ENCODE results near the gene GPSM3. TPM values are rescaled to one million over a fixed set of nuclear protein-coding genes. Genes with fewer than 3 reads are reported as not detected.

The GPSM3 gene
- total and polyA plus RNA-seq, 2 experiments from 2014 or later = 4.7 to 5.9 TPM

- DNase-seq (ENCODE audit: low spot score) (no peak), ATAC-seq (no peak)
- H3K27me3 ChIP-seq (ENCODE audit: insufficient read depth) = no peaks in the 10 kb centered on the region
- peaks cover 4% of the 10 kb centered on the region; the same call in 1 of the 2 replicates for H3F3A ChIP-seq (replicated peaks; ENCODE audit: low read depth)
- no peak overlapping the region for H3K4me3 ChIP-seq
- no peak overlapping the region for H3K4me2 ChIP-seq
- Mint-ChIP-seq H3K4me3 (no peak overlapping the region), H3K36me3 (ENCODE audit: low read depth) (no peaks in the 10 kb centered on the region), H3K9me3 (peaks cover 3% of the 10 kb centered on the region; the same call in 2 of the 3 replicates), H3K27me3 (ENCODE audit: insufficient read depth, low read depth, poor library complexity) (no peaks in the 10 kb centered on the region), H3K4me1 (peaks cover 3% of the 10 kb centered on the region; the same call in 2 of the 3 replicates), H3K27ac (no peak overlapping the region)
- H3K4me1 ChIP-seq (ENCODE audit: insufficient read depth) = peaks cover 6% of the 10 kb centered on the region; the same call in 1 of the 2 replicates
- TF ChIP-seq CREB1 (CRISPR knock-in tag; IDR thresholded peaks at IDR 0.05; ENCODE audit: low read depth) = no peak
- no peak for TF ChIP-seq ETS1 (IDR thresholded peaks at IDR 0.05)
- no peak for TF ChIP-seq POLR2AphosphoS5 (IDR thresholded peaks at IDR 0.05; ENCODE audit: low read depth)
- TF ChIP-seq EZH2 (IDR thresholded peaks at IDR 0.05; ENCODE audit: low read depth, unreplicated experiment) = no peak
- no peaks in the 10 kb centered on the region for H3K9me2 ChIP-seq (ENCODE audit: insufficient read depth)
- no peak overlapping the region for H2AFZ ChIP-seq
- H3K27ac ChIP-seq (ENCODE audit: low read depth) = no peak overlapping the region
- no peaks in the 10 kb centered on the region for H4K20me1 ChIP-seq (replicated peaks; ENCODE audit: insufficient read depth)
- H3K36me3 ChIP-seq (ENCODE audit: insufficient read depth) = no peaks in the 10 kb centered on the region
- no peaks in the 10 kb centered on the region for H3K79me2 ChIP-seq (replicated peaks; ENCODE audit: insufficient read depth)
These were observed 9.7 kb upstream of the GPSM3 start for GRCh38 chr6:32202186-32202585.

- Mint-ChIP-seq H3K27me3 (ENCODE audit: insufficient read depth, low read depth, poor library complexity) (peaks cover 6% of the 10 kb centered on the region), H3K36me3 (ENCODE audit: low read depth) (no peaks in the 10 kb centered on the region), H3K4me3 (no peak overlapping the region), H3K4me1 (peaks cover 11% of the 10 kb centered on the region; the same call in 2 of the 3 replicates), H3K9me3 (no peaks in the 10 kb centered on the region; the same call in 2 of the 3 replicates), H3K27ac (no peak overlapping the region)
- H3K4me2 ChIP-seq = no peak overlapping the region
- H3K79me2 ChIP-seq (replicated peaks; ENCODE audit: insufficient read depth) = no peaks in the 10 kb centered on the region
- ATAC-seq = no peak
- H4K20me1 ChIP-seq (replicated peaks; ENCODE audit: insufficient read depth) = no peaks in the 10 kb centered on the region
- peaks cover 11% of the 10 kb centered on the region; the same call in 1 of the 2 replicates for H3K4me1 ChIP-seq (ENCODE audit: insufficient read depth)
- DNase-seq (ENCODE audit: low spot score) = no peak
- H3K27ac ChIP-seq (ENCODE audit: low read depth) = no peak overlapping the region
- no peaks in the 10 kb centered on the region for H3K36me3 ChIP-seq (ENCODE audit: insufficient read depth)
- no peaks in the 10 kb centered on the region for H3K9me2 ChIP-seq (ENCODE audit: insufficient read depth)
- H3K4me3 ChIP-seq = no peak overlapping the region
- H3F3A ChIP-seq (replicated peaks; ENCODE audit: low read depth) = peaks cover 11% of the 10 kb centered on the region
- no peaks in the 10 kb centered on the region for H3K27me3 ChIP-seq (ENCODE audit: insufficient read depth)
- H2AFZ ChIP-seq = no peak overlapping the region
- TF ChIP-seq JUNB (IDR thresholded peaks at IDR 0.05; ENCODE audit: unreplicated experiment) = no peak
- TF ChIP-seq CTCF (conservative IDR thresholded peaks at IDR 0.05; ENCODE audit: low read depth in 2 of 2) = no peak
- no peak for TF ChIP-seq STAT1 (IDR thresholded peaks at IDR 0.05; ENCODE audit: unreplicated experiment)
- no peak for TF ChIP-seq ZNF114 (CRISPR knock-in tag; IDR thresholded peaks at IDR 0.05)
- no peak for TF ChIP-seq NANOG (IDR thresholded peaks at IDR 0.05; ENCODE audit: borderline replicate concordance)
- no peak for TF ChIP-seq EZH2 (IDR thresholded peaks at IDR 0.05; ENCODE audit: low read depth, unreplicated experiment)
- TF ChIP-seq REST (IDR thresholded peaks at IDR 0.05; ENCODE audit: unreplicated experiment) = no peak
- TF ChIP-seq CREB1 (CRISPR knock-in tag; IDR thresholded peaks at IDR 0.05; ENCODE audit: low read depth) = no peak
- no peak for TF ChIP-seq POLR2AphosphoS5 (IDR thresholded peaks at IDR 0.05; ENCODE audit: low read depth)
- no peak for TF ChIP-seq ETS1 (IDR thresholded peaks at IDR 0.05)
- TF ChIP-seq ZNF331 (CRISPR knock-in tag; IDR thresholded peaks at IDR 0.05; ENCODE audit: low read depth) = no peak
- no peak for TF ChIP-seq EZH2phosphoT487 (IDR thresholded peaks at IDR 0.05; ENCODE audit: unreplicated experiment)
These were observed 8.4 kb upstream of the GPSM3 start for GRCh38 chr6:32200711-32201475.
